Activated CD8-positive, alpha-beta memory T cell treated with anti-CD3 and anti-CD28 coated beads for 48 hours (primary cell): ENCODE results near the gene KRTAP3-3.

Experiments
- DNase-seq, 3 experiments: peaks; one replicate each; pipeline ENCODE4 v3.0.0-alpha.2; 2020; ENCODE audit warnings: low read depth in 2 of 3, low spot score in 2 of 3

Gene KRTAP3-3

GRCh38 chr17:40961591-40961990 is 32.4 kb downstream of the KRTAP3-3 start:
- no peak for DNase-seq

GRCh38 chr17:40960144-40960543 is 33.8 kb downstream of the KRTAP3-3 start:
- no peak for DNase-seq

DNA sequence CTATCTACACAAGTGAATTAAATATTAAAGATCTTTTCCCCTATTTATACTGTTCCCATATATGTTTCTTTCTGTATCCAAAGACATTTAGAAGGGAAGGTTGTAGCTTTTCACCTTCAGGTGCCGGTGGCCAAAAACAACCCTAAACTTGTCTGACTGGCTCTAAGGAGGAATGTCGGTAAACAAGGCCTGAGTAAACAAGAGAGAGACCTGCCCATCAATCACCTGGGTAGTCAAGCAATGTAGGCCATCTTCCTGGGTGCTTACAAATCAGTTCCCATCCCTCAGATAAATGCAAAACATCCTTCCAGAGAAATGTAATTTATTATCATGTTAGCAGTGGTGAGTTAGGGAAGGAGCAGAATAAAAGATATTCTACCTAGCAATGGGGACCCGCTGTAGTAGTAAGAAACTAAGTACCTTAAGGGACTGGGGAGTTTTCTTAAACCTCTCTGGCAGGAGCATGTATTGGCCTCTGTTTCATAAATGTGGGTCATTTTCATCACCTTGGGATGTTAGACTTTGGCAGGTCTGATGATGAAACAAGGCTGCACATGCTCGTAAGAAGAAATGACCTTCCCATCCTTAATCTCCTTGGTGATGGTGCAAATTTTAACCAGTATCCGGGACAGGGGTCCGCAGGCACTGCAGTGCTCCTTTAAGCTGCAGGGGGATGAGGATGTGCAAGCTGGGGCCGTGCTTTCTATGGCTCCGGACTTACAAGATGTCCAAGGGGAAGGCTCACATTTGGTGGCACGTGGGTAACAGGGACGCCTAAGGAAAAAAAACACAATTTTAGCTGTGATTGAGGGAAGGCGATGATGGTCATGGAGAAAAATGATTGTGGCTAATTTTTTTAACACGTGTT is 35.6 kb downstream of the KRTAP3-3 start:
- DNase-seq, result no peak

GRCh38 chr17:40956401-40957254 is 37.3 kb downstream of the KRTAP3-3 start:
- DNase-seq, result no peak

- DNase-seq, result no peak
Measured at GRCh38 chr17:40953881-40954280, 40.1 kb downstream of the KRTAP3-3 start.

GRCh38 chr17:40952661-40953060 is 41.3 kb downstream of the KRTAP3-3 start:
- DNase-seq, result no peak

DNA sequence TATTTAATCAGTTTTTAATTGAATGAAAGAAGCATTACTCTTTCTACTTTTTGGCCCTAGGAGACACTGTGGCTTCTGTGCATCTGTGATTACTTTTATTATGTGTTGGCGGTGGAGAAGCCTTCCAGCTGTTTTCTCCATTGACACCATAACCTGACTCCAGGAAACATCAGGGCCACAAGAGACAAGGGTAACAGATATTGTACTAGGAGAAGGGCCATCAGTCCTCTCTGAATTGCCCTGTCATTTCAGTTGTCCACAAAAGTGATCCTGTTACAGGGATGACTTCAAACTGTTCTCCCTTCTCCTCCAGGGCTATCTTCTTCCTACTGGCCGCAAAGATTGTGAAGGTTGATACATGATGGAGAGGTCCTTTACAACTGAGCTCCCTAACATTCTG is 41.8 kb downstream of the KRTAP3-3 start:
- no peak for DNase-seq

DNA sequence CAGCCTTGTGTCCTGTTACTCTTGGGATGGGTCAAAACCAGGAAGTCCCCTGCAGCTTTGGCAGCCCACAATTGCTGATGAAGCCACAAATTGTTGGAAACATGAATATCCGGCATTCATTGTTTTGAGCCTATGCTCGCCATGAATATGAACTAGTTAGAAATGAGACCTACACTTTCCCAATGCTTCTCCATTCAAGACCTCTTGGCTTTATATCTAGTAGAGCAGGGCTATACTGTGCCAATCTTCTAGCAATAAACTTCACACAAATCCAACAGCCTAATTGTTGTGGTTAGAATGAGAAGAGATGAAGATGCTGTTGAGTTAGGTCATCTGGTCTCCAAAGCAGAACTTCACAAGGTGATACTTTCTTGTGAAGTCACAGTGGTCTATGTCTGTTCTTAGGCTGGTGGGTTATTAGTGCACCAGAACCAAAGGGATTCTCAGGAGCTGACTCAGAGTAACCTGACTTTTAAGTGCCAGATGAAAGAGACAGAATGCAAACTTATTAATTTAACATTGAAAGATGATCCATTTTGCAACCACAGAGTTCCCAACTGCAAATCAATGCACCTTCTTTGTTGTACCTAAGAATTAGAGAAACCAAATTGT is 42.8 kb downstream of the KRTAP3-3 start:
- no peak for DNase-seq

DNA sequence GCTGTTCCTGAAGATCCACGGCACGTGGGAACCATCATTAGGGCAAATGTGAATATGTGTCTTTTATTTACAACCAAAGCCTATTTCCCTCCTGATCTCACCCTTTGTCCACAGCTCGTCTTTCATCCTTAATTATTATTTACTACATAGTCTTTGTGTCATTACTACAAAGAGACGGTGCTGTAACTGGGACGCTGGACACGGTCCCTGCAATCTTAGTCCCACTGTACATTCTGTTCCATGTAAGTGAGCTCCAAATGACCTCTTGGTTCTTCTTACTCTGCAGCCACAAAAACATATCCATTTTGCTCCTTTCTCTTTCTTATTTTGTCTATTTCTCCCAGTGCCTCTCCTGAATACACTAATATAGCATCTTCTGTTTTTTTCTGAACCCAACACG is 43.8 kb downstream of the KRTAP3-3 start:
- no peak for DNase-seq

GRCh38 chr17:40949418-40949817 is 44.5 kb downstream of the KRTAP3-3 start:
- no peak for DNase-seq

DNA sequence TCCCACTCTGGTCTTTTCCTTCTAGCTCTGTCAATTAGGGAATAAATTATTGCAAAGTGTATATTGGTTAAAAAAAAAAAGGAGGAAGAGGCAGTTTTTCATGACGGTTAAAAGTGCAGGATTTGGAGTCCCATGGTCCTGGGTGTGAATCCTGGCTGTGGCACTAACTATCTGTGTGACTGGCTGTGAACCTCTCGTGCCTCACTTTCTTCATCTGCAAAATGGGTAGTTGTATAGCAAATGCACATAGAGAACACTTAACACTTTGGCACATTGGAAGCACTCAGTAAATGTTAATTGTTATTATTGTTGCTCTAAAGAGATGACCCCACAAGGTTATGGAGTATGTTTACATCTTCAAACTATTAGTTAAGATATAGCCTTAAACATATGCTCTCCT is 46.0 kb downstream of the KRTAP3-3 start:
- no peak for DNase-seq

GRCh38 chr17:40945414-40945813 is 48.5 kb downstream of the KRTAP3-3 start:
- DNase-seq, result no peak

GRCh38 chr17:40944531-40944930 is 49.4 kb downstream of the KRTAP3-3 start:
- no peak for DNase-seq
